Esophagus squamous epithelium (tissue), 4 donors: ENCODE results near the gene EDA.

Source experiments
- POLR2A ChIP-seq, 4 donors: fragments of 450-650 bp; IDR thresholded peaks; one replicate each; pipeline ENCODE4 v1.6.1; 2017; ENCODE audit warnings: antibody characterized with exemption in 4 of 4, mild to moderate bottlenecking in 4 of 4, moderate library complexity in 3 of 4
- TF ChIP-seq, protein P1 (sequence below), 6 experiments: fragments of 450-650 bp in 4 of 6; fragments of 200-600 bp in 2 of 6; sonication (generic) in 2 of 6; IDR thresholded peaks; one replicate each; pipeline ENCODE4 v1.5.1; 2016 to 2019; ENCODE audit warnings: antibody characterized with exemption in 6 of 6, mild to moderate bottlenecking in 4 of 6, moderate library complexity in 4 of 6

DNA sequence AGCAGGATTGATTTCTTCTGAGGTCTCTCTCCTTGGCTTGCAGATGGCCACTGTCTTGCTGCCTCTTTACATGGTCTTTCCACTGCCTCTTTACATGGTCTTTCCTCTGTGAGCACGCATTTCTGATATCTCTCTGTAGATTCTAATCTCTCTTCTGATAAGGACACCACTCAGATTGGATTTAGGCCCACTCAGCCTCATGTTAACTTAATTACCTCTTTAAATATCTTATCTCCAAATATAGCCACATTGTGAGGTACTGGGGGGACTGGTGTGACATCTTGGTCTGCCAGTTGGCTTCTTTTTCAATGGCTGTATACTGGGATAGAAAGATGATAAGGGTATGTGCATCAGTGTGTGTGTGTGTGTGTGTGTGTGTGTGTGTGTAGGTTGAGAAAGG, 280.1 kb downstream of the EDA start:
- TF ChIP-seq, protein P1, sequence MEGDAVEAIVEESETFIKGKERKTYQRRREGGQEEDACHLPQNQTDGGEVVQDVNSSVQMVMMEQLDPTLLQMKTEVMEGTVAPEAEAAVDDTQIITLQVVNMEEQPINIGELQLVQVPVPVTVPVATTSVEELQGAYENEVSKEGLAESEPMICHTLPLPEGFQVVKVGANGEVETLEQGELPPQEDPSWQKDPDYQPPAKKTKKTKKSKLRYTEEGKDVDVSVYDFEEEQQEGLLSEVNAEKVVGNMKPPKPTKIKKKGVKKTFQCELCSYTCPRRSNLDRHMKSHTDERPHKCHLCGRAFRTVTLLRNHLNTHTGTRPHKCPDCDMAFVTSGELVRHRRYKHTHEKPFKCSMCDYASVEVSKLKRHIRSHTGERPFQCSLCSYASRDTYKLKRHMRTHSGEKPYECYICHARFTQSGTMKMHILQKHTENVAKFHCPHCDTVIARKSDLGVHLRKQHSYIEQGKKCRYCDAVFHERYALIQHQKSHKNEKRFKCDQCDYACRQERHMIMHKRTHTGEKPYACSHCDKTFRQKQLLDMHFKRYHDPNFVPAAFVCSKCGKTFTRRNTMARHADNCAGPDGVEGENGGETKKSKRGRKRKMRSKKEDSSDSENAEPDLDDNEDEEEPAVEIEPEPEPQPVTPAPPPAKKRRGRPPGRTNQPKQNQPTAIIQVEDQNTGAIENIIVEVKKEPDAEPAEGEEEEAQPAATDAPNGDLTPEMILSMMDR (IDR thresholded peaks at IDR 0.05) = no peak
- TF ChIP-seq POLR2A (IDR thresholded peaks at IDR 0.05) = no peak
